ENCODE results near the gene SDF2. TPM values are rescaled to one million over a fixed set of nuclear protein-coding genes. Genes with fewer than 3 reads are reported as not detected.

Gene SDF2
- total and polyA plus RNA-seq, 2 experiments from 2014 or later: 52.3 to 88.4 TPM

- peak overlapping the region; percentile 97 for H3K27ac ChIP-seq
Measured at GRCh38 chr17:28598389-28598788, 63.3 kb downstream of the SDF2 start.

More at GRCh38 chr17:28598389-28598788, 63.3 kb downstream of the SDF2 start:
- H3K9me2 ChIP-seq (ENCODE audit: insufficient read depth): no peaks in the 10 kb centered on the region
- TF ChIP-seq EZH2 (IDR thresholded peaks at IDR 0.05; ENCODE audit: insufficient read depth, poor library complexity, severe bottlenecking): no peak
- no peak for TF ChIP-seq EZH2phosphoT487 (IDR thresholded peaks at IDR 0.05; ENCODE audit: insufficient read depth, low read depth)
- peak overlapping the region; percentile 88 for H2AFZ ChIP-seq
- peaks cover 36% of the 10 kb centered on the region for H3K79me2 ChIP-seq (ENCODE audit: insufficient read depth)
- DNase-seq: no peak
- H3K9ac ChIP-seq: peak overlapping the region; percentile 93
- no peaks in the 10 kb centered on the region for H3K27me3 ChIP-seq (replicated peaks; ENCODE audit: insufficient read depth)
- in situ Hi-C loops (cut with MboI): no loop called here
- no peaks in the 10 kb centered on the region for H3K9me3 ChIP-seq (ENCODE audit: low read depth)
- H3F3A ChIP-seq (ENCODE audit: insufficient read depth): peaks cover 12% of the 10 kb centered on the region
- peak overlapping the region; percentile 88 for H3K4me3 ChIP-seq
- no peaks in the 10 kb centered on the region for H3K4me1 ChIP-seq (ENCODE audit: insufficient read depth)
- H3K4me2 ChIP-seq (ENCODE audit: unreplicated experiment): peak overlapping the region; percentile 87
- H4K20me1 ChIP-seq (ENCODE audit: insufficient read depth): no peaks in the 10 kb centered on the region
- 1 to 2% methylated on average over 13 to 17 of the region's 17 CpGs for WGBS, 2 experiments (ENCODE audit: low coverage in 1 of 2, low lambda C conversion rate in 2 of 2, missing lambda C conversion rate in 2 of 2)
- H3K36me3 ChIP-seq (ENCODE audit: low read depth): no peaks in the 10 kb centered on the region

Other genes with a start within 250 kb of the SDF2 start
- gene SLC13A2, start 188.3 kb downstream of the SDF2 start, total RNA-seq (2014; rRNA removed; shearing (Covaris generic)): not detected in 2 replicates
- not detected in 2 replicates for gene SLC13A2, start 188.3 kb downstream of the SDF2 start, polyA plus RNA-seq (2016; fragmentation: Nextera tagmentation; extraction: Ambion mirVana)
- gene FOXN1, start 155.6 kb downstream of the SDF2 start, total RNA-seq (2014; rRNA removed; shearing (Covaris generic)): not detected in 2 replicates
- not detected in 2 replicates for gene FOXN1, start 155.6 kb downstream of the SDF2 start, polyA plus RNA-seq (2016; fragmentation: Nextera tagmentation; extraction: Ambion mirVana)
- 30.9 and 50.9 TPM in 2 replicates for gene UNC119, start 109.3 kb downstream of the SDF2 start, total RNA-seq (2014; rRNA removed; shearing (Covaris generic))
- 28.8 and 29.4 TPM in 2 replicates for gene UNC119, start 109.3 kb downstream of the SDF2 start, polyA plus RNA-seq (2016; fragmentation: Nextera tagmentation; extraction: Ambion mirVana)
- 57.8 and 76.0 TPM in 2 replicates for gene PIGS, start 90.4 kb downstream of the SDF2 start, total RNA-seq (2014; rRNA removed; shearing (Covaris generic))
- 68.8 and 72.7 TPM in 2 replicates for gene PIGS, start 90.4 kb downstream of the SDF2 start, polyA plus RNA-seq (2016; fragmentation: Nextera tagmentation; extraction: Ambion mirVana)
- gene ALDOC, start 85.0 kb downstream of the SDF2 start, total RNA-seq (2014; rRNA removed; shearing (Covaris generic)): 36.4 and 47.3 TPM in 2 replicates
- 18.4 and 18.5 TPM in 2 replicates for gene ALDOC, start 85.0 kb downstream of the SDF2 start, polyA plus RNA-seq (2016; fragmentation: Nextera tagmentation; extraction: Ambion mirVana)
- gene SPAG5, start 62.9 kb downstream of the SDF2 start, total RNA-seq (2014; rRNA removed; shearing (Covaris generic)): 14.0 and 27.0 TPM in 2 replicates
- 20.5 TPM in 2 replicates for gene SPAG5, start 62.9 kb downstream of the SDF2 start, polyA plus RNA-seq (2016; fragmentation: Nextera tagmentation; extraction: Ambion mirVana)
- 1.2 and 6.8 TPM in 2 replicates for gene RSKR, start 47.7 kb downstream of the SDF2 start, total RNA-seq (2014; rRNA removed; shearing (Covaris generic))
- 0.58 and 0.86 TPM in 2 replicates for gene RSKR, start 47.7 kb downstream of the SDF2 start, polyA plus RNA-seq (2016; fragmentation: Nextera tagmentation; extraction: Ambion mirVana)
- gene BLTP2, start 16.7 kb downstream of the SDF2 start, total RNA-seq (2014; rRNA removed; shearing (Covaris generic)): 145 and 155 TPM in 2 replicates
- 49.8 and 55.6 TPM in 2 replicates for gene BLTP2, start 16.7 kb downstream of the SDF2 start, polyA plus RNA-seq (2016; fragmentation: Nextera tagmentation; extraction: Ambion mirVana)
- 39.7 and 45.0 TPM in 2 replicates for gene SUPT6H, start 299 bp upstream of the SDF2 start, total RNA-seq (2014; rRNA removed; shearing (Covaris generic))
- 26.5 and 27.3 TPM in 2 replicates for gene SUPT6H, start 299 bp upstream of the SDF2 start, polyA plus RNA-seq (2016; fragmentation: Nextera tagmentation; extraction: Ambion mirVana)
- 0.65 TPM in 1 of 2 replicates, not detected in the other for gene PROCA1, start 50.0 kb upstream of the SDF2 start, total RNA-seq (2014; rRNA removed; shearing (Covaris generic))
- gene PROCA1, start 50.0 kb upstream of the SDF2 start, polyA plus RNA-seq (2016; fragmentation: Nextera tagmentation; extraction: Ambion mirVana): 0.41 and 0.44 TPM in 2 replicates
- gene RAB34, start 56.0 kb upstream of the SDF2 start, total RNA-seq (2014; rRNA removed; shearing (Covaris generic)): 307 and 476 TPM in 2 replicates
- 277 and 293 TPM in 2 replicates for gene RAB34, start 56.0 kb upstream of the SDF2 start, polyA plus RNA-seq (2016; fragmentation: Nextera tagmentation; extraction: Ambion mirVana)
- 362 and 383 TPM in 2 replicates for gene RPL23A, start 58.1 kb upstream of the SDF2 start, total RNA-seq (2014; rRNA removed; shearing (Covaris generic))
- gene RPL23A, start 58.1 kb upstream of the SDF2 start, polyA plus RNA-seq (2016; fragmentation: Nextera tagmentation; extraction: Ambion mirVana): 1,040 and 1,075 TPM in 2 replicates
- gene TLCD1, start 64.3 kb upstream of the SDF2 start, total RNA-seq (2014; rRNA removed; shearing (Covaris generic)): 4.8 and 16.3 TPM in 2 replicates
- 13.8 and 14.2 TPM in 2 replicates for gene TLCD1, start 64.3 kb upstream of the SDF2 start, polyA plus RNA-seq (2016; fragmentation: Nextera tagmentation; extraction: Ambion mirVana)
- gene NEK8, start 66.9 kb upstream of the SDF2 start, total RNA-seq (2014; rRNA removed; shearing (Covaris generic)): 2.9 and 13.5 TPM in 2 replicates
- gene NEK8, start 66.9 kb upstream of the SDF2 start, polyA plus RNA-seq (2016; fragmentation: Nextera tagmentation; extraction: Ambion mirVana): 2.7 and 2.8 TPM in 2 replicates
- gene TRAF4, start 82.1 kb upstream of the SDF2 start, total RNA-seq (2014; rRNA removed; shearing (Covaris generic)): 30.3 and 55.4 TPM in 2 replicates
- 23.4 and 23.5 TPM in 2 replicates for gene TRAF4, start 82.1 kb upstream of the SDF2 start, polyA plus RNA-seq (2016; fragmentation: Nextera tagmentation; extraction: Ambion mirVana)
- gene FAM222B, start 180.9 kb upstream of the SDF2 start, total RNA-seq (2014; rRNA removed; shearing (Covaris generic)): 7.6 and 12.9 TPM in 2 replicates
- gene FAM222B, start 180.9 kb upstream of the SDF2 start, polyA plus RNA-seq (2016; fragmentation: Nextera tagmentation; extraction: Ambion mirVana): 11.1 and 11.4 TPM in 2 replicates
- gene ERAL1, start 193.1 kb upstream of the SDF2 start, total RNA-seq (2014; rRNA removed; shearing (Covaris generic)): 34.8 and 40.2 TPM in 2 replicates
- 58.1 and 60.0 TPM in 2 replicates for gene ERAL1, start 193.1 kb upstream of the SDF2 start, polyA plus RNA-seq (2016; fragmentation: Nextera tagmentation; extraction: Ambion mirVana)
- 28.6 and 33.2 TPM in 2 replicates for gene FLOT2, start 235.8 kb upstream of the SDF2 start, total RNA-seq (2014; rRNA removed; shearing (Covaris generic))
- 55.0 TPM in 2 replicates for gene FLOT2, start 235.8 kb upstream of the SDF2 start, polyA plus RNA-seq (2016; fragmentation: Nextera tagmentation; extraction: Ambion mirVana)
- gene DHRS13, start 241.2 kb upstream of the SDF2 start, total RNA-seq (2014; rRNA removed; shearing (Covaris generic)): 4.7 and 5.2 TPM in 2 replicates
- 2.6 and 3.2 TPM in 2 replicates for gene DHRS13, start 241.2 kb upstream of the SDF2 start, polyA plus RNA-seq (2016; fragmentation: Nextera tagmentation; extraction: Ambion mirVana)

Measured in GM23248 (cell line).